Panc1 (cell line): Measurements from ENCODE around the gene PTPN1. TPM values are rescaled to one million over a fixed set of nuclear protein-coding genes. Genes with fewer than 3 reads are reported as not detected.

Experiments used
- ATAC-seq: fragments of 200-7000 bp; cut with Tn5 transposase; 2 replicates; pipeline ENCODE4 v1.9.1; 2020; ENCODE audit warnings: mild to moderate bottlenecking, moderate library complexity
- BruUV-seq: library from RNA; stranded (reverse); fragments of 400-500 nt; replicated peaks from 2 replicates; lab custom pipeline; 2021; lab: Mats Ljungman, UMichigan
- CTCF ChIA-PET: fragments of 300-600 bp; sonication (Branson Sonifier 250); formaldehyde crosslinking; loops from one replicate; lab custom pipeline; 2022; ENCODE audit warnings: antibody characterized with exemption; lab: Charles Lee
- POLR2A ChIA-PET: fragments of 300-600 bp; sonication (Branson Sonifier 250); formaldehyde crosslinking; loops from one replicate; lab custom pipeline; 2022; ENCODE audit warnings: antibody characterized with exemption; lab: Charles Lee
- DNase-seq: peaks from one replicate; pipeline ENCODE4 v3.0.0-alpha.2; 2010; ENCODE audit warnings: low read depth, low spot score
- H3K27ac ChIP-seq: 2 replicates; pipeline ENCODE4 v1.5.1; 2011; ENCODE audit warnings: mild to moderate bottlenecking, low read length, inconsistent platforms
- H3K27me3 ChIP-seq: fragments of 200-500 bp; sonication (Bioruptor generic); 2 replicates; pipeline ENCODE4 v1.6.0; 2014; ENCODE audit warnings: low read length, inconsistent platforms; ENCODE audit not compliant: control insufficient read depth, insufficient read depth
- H3K36me3 ChIP-seq: fragments of 200-500 bp; sonication (Bioruptor generic); 2 replicates; pipeline ENCODE4 v1.5.1; 2014; ENCODE audit warnings: inconsistent platforms, mild to moderate bottlenecking, low read length, moderate library complexity; ENCODE audit not compliant: control insufficient read depth, insufficient read depth
- H3K4me1 ChIP-seq: 2 replicates; pipeline ENCODE4 v1.5.1; 2011; ENCODE audit warnings: inconsistent platforms, mild to moderate bottlenecking, low read length, moderate library complexity; ENCODE audit not compliant: control insufficient read depth, insufficient read depth
- H3K4me3 ChIP-seq, 2 experiments: 2 replicates each; pipeline ENCODE4 v1.5.1; 2011 to 2012; ENCODE audit warnings: low read depth in 2 of 2, low read length in 2 of 2, mild to moderate bottlenecking in 2 of 2, inconsistent platforms in 1 of 2, moderate library complexity in 1 of 2
- H3K9me3 ChIP-seq: fragments of 200-500 bp; sonication (Bioruptor generic); 2 replicates; pipeline ENCODE4 v1.5.1; 2014; ENCODE audit warnings: low read depth, mild to moderate bottlenecking, inconsistent platforms, low read length, moderate library complexity; ENCODE audit not compliant: control insufficient read depth, insufficient read depth
- CTCF ChIP-seq: fragments of 450-650 bp; IDR thresholded peaks from 2 replicates; pipeline ENCODE4 v1.5.1; 2017; ENCODE audit warnings: mild to moderate bottlenecking
- POLR2AphosphoS5 ChIP-seq: IDR thresholded peaks from 2 replicates; pipeline ENCODE4 v1.6.1; 2012; ENCODE audit warnings: mild to moderate bottlenecking, low read depth, low read length, moderate library complexity
- REST ChIP-seq, 2 experiments: IDR thresholded peaks; 2 replicates each; pipeline ENCODE4 v1.6.1; 2011 to 2012; ENCODE audit warnings: low read depth in 2 of 2, control low read depth in 1 of 2, low read length in 1 of 2, mild to moderate bottlenecking in 1 of 2, moderate library complexity in 1 of 2; ENCODE audit not compliant: insufficient read depth in 1 of 2
- SIN3A ChIP-seq: IDR thresholded peaks from 2 replicates; pipeline ENCODE4 v1.6.1; 2012; ENCODE audit warnings: low read depth, mild to moderate bottlenecking, low read length, moderate library complexity, borderline replicate concordance; ENCODE audit not compliant: insufficient read depth
- TCF7L2 ChIP-seq: IDR thresholded peaks from 2 replicates; pipeline ENCODE4 v1.6.1; 2011; ENCODE audit warnings: mild to moderate bottlenecking, low read depth, low read length, inconsistent platforms
- in situ Hi-C: cut with HindIII; loops from 2 replicates; pipeline ENCODE4 v1.10.0; 2016; ENCODE audit warnings: low sequenced_read_pairs, low pct_unique_long_range_greater_than_20kb
- intact Hi-C: fragments of 100-400 bp; cut with micrococcal nuclease; formaldehyde crosslinking; loops from one replicate; pipeline ENCODE4 v1.10.0; 2022; ENCODE audit not compliant: unreplicated experiment
- total RNA-seq: library from RNA; stranded (reverse); gene quantifications from one replicate; pipeline ENCODE4 v1.2.1, GENCODE V29; 2021; ENCODE audit not compliant: unreplicated experiment

PTPN1 gene
- total RNA-seq, 1 experiment from 2014 or later: 42.2 TPM

GRCh38 chr20:50499938-50500337 is 10.2 kb upstream of the PTPN1 start:
- Histone ChIP-seq H3K27ac (peak overlapping the region; percentile 34; the same call in 1 of the 2 replicates), H3K4me1 (peaks cover 27% of the 10 kb centered on the region), H3K9me3 (no peaks in the 10 kb centered on the region), H3K36me3 (no peaks in the 10 kb centered on the region), H3K4me3 (no peak overlapping the region), H3K27me3 (no peaks in the 10 kb centered on the region)
- no peak for ATAC-seq
- ChIA-PET POLR2A (interaction anchor here (0.6 kb wide), 1 partner anchor 154 kb away, joined by 4 read pairs; no protein-coding TSS in a partner anchor), CTCF (no interaction called here)
- no TSS peak for BruUV-seq
- TF ChIP-seq REST (IDR thresholded peaks at IDR 0.05; ENCODE audit: insufficient read depth in 1 of 2, low read depth in 2 of 2, low read length in 1 of 2): no peak
- TF ChIP-seq POLR2AphosphoS5: no peak
- no peak for TF ChIP-seq TCF7L2
- no peak for TF ChIP-seq CTCF
- TF ChIP-seq SIN3A: no peak
- DNase-seq: no peak
- in situ Hi-C loops (no loop called here), intact Hi-C loops (no loop called here)

- H3K4me3 ChIP-seq: no peak overlapping the region
- BruUV-seq: no TSS peak
- POLR2A ChIA-PET: no interaction called here
- TF ChIP-seq TCF7L2: no peak
- TF ChIP-seq POLR2AphosphoS5: no peak
- no peak for TF ChIP-seq CTCF
- no peak for TF ChIP-seq SIN3A
- no peak for TF ChIP-seq REST (IDR thresholded peaks at IDR 0.05; ENCODE audit: insufficient read depth in 1 of 2, low read depth in 2 of 2, low read length in 1 of 2)
- no peaks in the 10 kb centered on the region for H3K9me3 ChIP-seq
- no peaks in the 10 kb centered on the region for H3K27me3 ChIP-seq
- DNase-seq (no peak), ATAC-seq (no peak)
- peak overlapping the region; percentile 49; the same call in 1 of the 2 replicates for H3K27ac ChIP-seq
- peaks cover 23% of the 10 kb centered on the region for H3K4me1 ChIP-seq
- CTCF ChIA-PET: no interaction called here
- in situ Hi-C loops (no loop called here), intact Hi-C loops (no loop called here)
- no peaks in the 10 kb centered on the region for H3K36me3 ChIP-seq
These were observed 8.0 kb upstream of the PTPN1 start for GRCh38 chr20:50501972-50502745.
